ENCODE measurements around the gene FRMD1. TPM values are rescaled to one million over a fixed set of nuclear protein-coding genes. Genes with fewer than 3 reads are reported as not detected.

Gene FRMD1
- total and polyA plus RNA-seq, 2 of the 8 experiments (the other 6 are each of a cell fraction or from before 2014, with no cell fraction given) = 0.36 TPM; not detected in 1

DNA sequence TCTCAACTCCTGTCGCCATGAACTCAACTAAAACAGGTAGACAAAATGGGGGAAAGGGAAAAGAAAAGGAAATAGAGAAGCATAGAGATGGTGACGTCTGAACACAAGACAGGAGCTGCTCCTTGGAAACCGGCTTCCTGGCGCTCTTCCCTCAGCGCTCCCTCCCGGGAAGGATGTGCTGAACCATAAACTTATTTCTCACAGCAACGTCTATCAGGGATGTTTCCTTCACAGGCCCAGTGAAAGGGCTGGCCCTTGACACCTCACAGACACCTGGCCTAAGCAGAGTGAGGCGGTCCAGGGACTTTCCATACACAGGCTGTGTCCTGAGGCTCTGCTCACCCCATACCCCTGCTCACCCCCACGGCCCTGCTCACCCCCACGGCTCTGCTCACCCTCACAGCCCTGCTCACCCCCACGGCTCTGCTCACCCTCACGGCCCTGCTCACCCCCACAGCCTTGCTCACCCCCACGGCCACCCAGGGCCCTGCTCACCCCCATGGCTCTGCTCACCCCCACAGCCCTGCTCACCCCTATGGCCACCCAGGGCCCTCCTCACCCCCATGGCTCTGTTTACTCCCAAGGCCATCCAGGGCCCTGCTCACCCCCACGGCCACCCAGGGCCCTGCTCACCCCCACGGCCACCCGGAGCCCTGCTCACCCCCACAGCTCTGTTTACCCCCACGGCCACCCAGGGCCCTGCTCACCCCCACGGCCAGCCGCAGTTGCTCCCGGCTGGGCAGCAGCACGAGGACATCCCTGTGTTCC lies 653 bp downstream of the FRMD1 start:
- Histone ChIP-seq H3K23me2 (ENCODE audit: low read depth, low read length) (no peaks in the 10 kb centered on the region; the same call in 1 of the 2 replicates), H3K56ac (replicated peaks; ENCODE audit: insufficient read length, low read depth, low read length) (no peak overlapping the region), H3K4me1 (replicated peaks in 1 of 4; ENCODE audit: control insufficient read depth in 3 of 4, insufficient read depth in 4 of 4, low read length in 3 of 4) (peaks cover 0 to 7% (median 1%) of the 10 kb centered on the region in 4 experiments; a peak in 2 of 7 replicates), H4K91ac (replicated peaks; ENCODE audit: insufficient read length, low read length) (no peak overlapping the region), H3K36me3 (ENCODE audit: control insufficient read depth in 2 of 4, insufficient read depth in 4 of 4, low read length in 3 of 4) (no peaks in the 10 kb centered on the region; a peak in 1 of 8 replicates), H3K4me3 (ENCODE audit: extremely low read depth in 1 of 4, insufficient read depth in 2 of 4, low read depth in 3 of 4, low read length in 4 of 4) (no peak overlapping the region), H3K14ac (ENCODE audit: insufficient read length) (no peak overlapping the region), H3K27me3 (replicated peaks in 1 of 4; ENCODE audit: control insufficient read depth in 3 of 4, extremely low read depth in 1 of 4, insufficient read depth in 3 of 4, low read length in 3 of 4) (no peaks in the 10 kb centered on the region), H2BK12ac (ENCODE audit: low read depth, low read length) (no peak overlapping the region), H3K79me1 (ENCODE audit: low read depth, low read length) (no peaks in the 10 kb centered on the region), H2BK120ac (replicated peaks; ENCODE audit: low read depth, low read length) (no peak overlapping the region), H3K79me2 (ENCODE audit: control insufficient read depth in 1 of 2, insufficient read depth in 2 of 2, low read length in 2 of 2) (no peaks in the 10 kb centered on the region), H3K18ac (ENCODE audit: extremely low read depth, low read length) (no peak overlapping the region), H2BK20ac (ENCODE audit: low read length) (no peak overlapping the region), H4K20me1 (replicated peaks in 1 of 2; ENCODE audit: control insufficient read depth in 1 of 2, insufficient read depth in 2 of 2, low read length in 2 of 2) (peaks cover 0 to 6% of the 10 kb centered on the region in 2 experiments), H2AFZ (ENCODE audit: low read length) (no peak overlapping the region), H2BK5ac (ENCODE audit: low read depth, low read length) (no peak overlapping the region), H4K8ac (ENCODE audit: extremely low read depth, insufficient read depth, low read length) (no peak overlapping the region), H3K9me3 (ENCODE audit: insufficient read depth in 2 of 2, low read depth in 1 of 2, low read length in 1 of 2) (no peaks in the 10 kb centered on the region), H2BK15ac (ENCODE audit: low read length) (no peak overlapping the region), H2AK5ac (ENCODE audit: low read depth, low read length) (no peak overlapping the region), H3K4ac (replicated peaks; ENCODE audit: insufficient read length, low read depth, low read length) (no peak overlapping the region), H3K27ac (ENCODE audit: low read depth, low read length) (no peak overlapping the region), H3K9ac (replicated peaks in 1 of 4; ENCODE audit: extremely low read depth in 1 of 4, low read depth in 3 of 4, low read length in 3 of 4) (no peak overlapping the region), H4K5ac (ENCODE audit: insufficient read length, low read depth, low read length) (no peak overlapping the region), H3K4me2 (ENCODE audit: insufficient read depth in 1 of 2, low read depth in 2 of 2, low read length in 2 of 2) (no peak overlapping the region), H3K23ac (ENCODE audit: insufficient read length) (no peak overlapping the region)
- TF ChIP-seq CHD1 (IDR thresholded peaks at IDR 0.05; ENCODE audit: low read depth, low read length) = no peak
- TF ChIP-seq JUND (IDR thresholded peaks at IDR 0.05; ENCODE audit: low read length) = no peak
- no peak for TF ChIP-seq POLR2AphosphoS5 (IDR thresholded peaks at IDR 0.05; ENCODE audit: low read depth, low read length)
- no peak for TF ChIP-seq TCF12 (IDR thresholded peaks at IDR 0.05; ENCODE audit: low read depth, low read length)
- TF ChIP-seq GABPA (IDR thresholded peaks at IDR 0.05; ENCODE audit: borderline replicate concordance, insufficient read depth, low read length) = no peak
- 83% methylated on average over 17 of the region's 21 CpGs; no CpG with 5 or more reads in 1 of the 2 experiments for WGBS, 2 experiments (ENCODE audit: extremely low coverage in 1 of 2, insufficient coverage in 1 of 2, insufficient read length in 1 of 2, insufficient replicate concordance in 2 of 2, low coverage in 1 of 2, low lambda C conversion rate in 2 of 2, missing lambda C conversion rate in 1 of 2)
- ChIA-PET CTCF (ENCODE audit: partially characterized antibody) (interaction anchor here (0.8 to 4.9 kb wide), 3 partner anchors 16 to 39 kb away, joined by 4 to 27 read pairs (median 9); no protein-coding TSS in a partner anchor), POLR2A (ENCODE audit: partially characterized antibody) (no interaction called here)
- DNase-seq (ENCODE audit: low read depth in 1 of 2, low spot score in 2 of 2) (no peak), FAIRE-seq (no peak)
